ENCODE results near the gene GLG1. TPM values are rescaled to one million over a fixed set of nuclear protein-coding genes. Genes with fewer than 3 reads are reported as not detected.

GLG1 gene
- total RNA-seq, 1 donor from 2014 or later: 81.4 TPM

- Mint-ChIP-seq H3K27ac (peak overlapping the region; percentile 66), H3K4me3 (no peak overlapping the region), H3K4me1 (peaks cover 64% of the 10 kb centered on the region), H3K27me3 (no peaks in the 10 kb centered on the region), H3K36me3 (ENCODE audit: low read depth) (peaks cover 9% of the 10 kb centered on the region), H3K9me3 (no peaks in the 10 kb centered on the region)
- CTCF ChIA-PET: no interaction called here
- peak; percentile 60 for ATAC-seq (ENCODE audit: low read depth)
- POLR2A ChIA-PET: interaction anchor here (0.8 to 1.5 kb wide), 3 partner anchors 9 to 29 kb away, joined by 3 to 7 read pairs (median 5); partner anchors contain the start of gene GLG1
- intact Hi-C loops (cut with micrococcal nuclease): no loop called here
- no peak for DNase-seq
- no peak for TF ChIP-seq CTCF (IDR thresholded peaks at IDR 0.05)
Measured at GRCh38 chr16:74577882-74578366, 29.0 kb downstream of the GLG1 start.

- Mint-ChIP-seq H3K4me1 (peaks cover 67% of the 10 kb centered on the region), H3K9me3 (no peaks in the 10 kb centered on the region), H3K27ac (peak overlapping the region; percentile 46), H3K36me3 (ENCODE audit: low read depth) (peaks cover 9% of the 10 kb centered on the region), H3K4me3 (no peak overlapping the region), H3K27me3 (no peaks in the 10 kb centered on the region)
- ATAC-seq (ENCODE audit: low read depth): no peak
- CTCF ChIA-PET: no interaction called here
- TF ChIP-seq CTCF (IDR thresholded peaks at IDR 0.05): no peak
- no peak for DNase-seq
- POLR2A ChIA-PET: no interaction called here
- intact Hi-C loops (cut with micrococcal nuclease): no loop called here
Measured at GRCh38 chr16:74575807-74576643, 30.9 kb downstream of the GLG1 start.

GRCh38 chr16:74575175-74575806 lies 31.6 kb downstream of the GLG1 start:
- no peak for ATAC-seq (ENCODE audit: low read depth)
- Mint-ChIP-seq H3K27me3 (no peaks in the 10 kb centered on the region), H3K27ac (no peak overlapping the region), H3K4me3 (no peak overlapping the region), H3K36me3 (ENCODE audit: low read depth) (peaks cover 9% of the 10 kb centered on the region), H3K9me3 (no peaks in the 10 kb centered on the region), H3K4me1 (peaks cover 67% of the 10 kb centered on the region)
- ChIA-PET POLR2A (no interaction called here), CTCF (no interaction called here)
- no peak for TF ChIP-seq CTCF (IDR thresholded peaks at IDR 0.05)
- intact Hi-C loops (cut with micrococcal nuclease): no loop called here
- no peak for DNase-seq

- ChIA-PET CTCF (no interaction called here), POLR2A (no interaction called here)
- Mint-ChIP-seq H3K36me3 (ENCODE audit: low read depth) (peaks cover 9% of the 10 kb centered on the region), H3K4me3 (no peak overlapping the region), H3K4me1 (peaks cover 64% of the 10 kb centered on the region), H3K27me3 (no peaks in the 10 kb centered on the region), H3K9me3 (no peaks in the 10 kb centered on the region), H3K27ac (no peak overlapping the region)
- intact Hi-C loops (cut with micrococcal nuclease): no loop called here
- no peak for TF ChIP-seq CTCF (IDR thresholded peaks at IDR 0.05)
- DNase-seq: no peak
- no peak for ATAC-seq (ENCODE audit: low read depth)
Measured at GRCh38 chr16:74574146-74574545, 32.8 kb downstream of the GLG1 start.

- H3K27me3 Mint-ChIP-seq: no peaks in the 10 kb centered on the region
- ATAC-seq (ENCODE audit: low read depth) (no peak), DNase-seq (no peak)
- H3K9me3 Mint-ChIP-seq: no peaks in the 10 kb centered on the region
- no peak for TF ChIP-seq CTCF (IDR thresholded peaks at IDR 0.05)
- CTCF ChIA-PET: no interaction called here
- peaks cover 62% of the 10 kb centered on the region for H3K4me1 Mint-ChIP-seq
- intact Hi-C loops (cut with micrococcal nuclease): no loop called here
- H3K27ac Mint-ChIP-seq: no peak overlapping the region
- H3K36me3 Mint-ChIP-seq (ENCODE audit: low read depth): peaks cover 9% of the 10 kb centered on the region
- H3K4me3 Mint-ChIP-seq: no peak overlapping the region
- POLR2A ChIA-PET: no interaction called here
Measured at GRCh38 chr16:74573622-74574021, 33.3 kb downstream of the GLG1 start.
